Measurements from ENCODE around the gene CEACAM8.

- TF ChIP-seq CTCF (IDR thresholded peaks at IDR 0.05; ENCODE audit: extremely low read depth in 1 of 2, insufficient read depth in 1 of 2, low read depth in 1 of 2, low read length in 2 of 2) (peak; percentile 35 to 58), POLR2AphosphoS5 (IDR thresholded peaks at IDR 0.05; ENCODE audit: insufficient read depth, low read depth, low read length) (no peak), EZH2 (IDR thresholded peaks at IDR 0.05; ENCODE audit: borderline replicate concordance, low read depth, low read length, severe bottlenecking) (no peak), FOS (IDR thresholded peaks at IDR 0.05; ENCODE audit: borderline replicate concordance, insufficient read depth, low read length) (no peak), POLR2A (IDR thresholded peaks at IDR 0.05; ENCODE audit: low read depth, low read length) (no peak), MYC (IDR thresholded peaks at IDR 0.05; ENCODE audit: low read depth, low read length) (no peak), JUN (IDR thresholded peaks at IDR 0.05; ENCODE audit: borderline replicate concordance, insufficient read depth, insufficient read length, low read depth) (no peak), MAX (IDR thresholded peaks at IDR 0.05; ENCODE audit: insufficient read depth, insufficient read length) (no peak), GATA2 (IDR thresholded peaks at IDR 0.05; ENCODE audit: insufficient read depth, insufficient read length, low read depth, low read length) (no peak)
These were observed 31.1 kb downstream of the CEACAM8 start for GRCh38 chr19:42563352-42564210.

Data from endothelial cell of umbilical vein (primary cell).